ENCODE data around the gene PRR19. TPM values are rescaled to one million over a fixed set of nuclear protein-coding genes. Genes with fewer than 3 reads are reported as not detected.

PRR19 gene
- total and polyA plus RNA-seq, 4 donors = 0.27 to 0.43 (median 0.42) TPM; not detected in 1

- TF ChIP-seq SP1 (IDR thresholded peaks at IDR 0.05) = no peak
- TF ChIP-seq ZBTB33 (IDR thresholded peaks at IDR 0.05) = no peak
- TF ChIP-seq TAF1 (conservative IDR thresholded peaks at IDR 0.05) = no peak
- TF ChIP-seq HNF4G (IDR thresholded peaks at IDR 0.05) = no peak
- TF ChIP-seq ATF3 (IDR thresholded peaks at IDR 0.05) = no peak
- no peak for TF ChIP-seq MAX (IDR thresholded peaks at IDR 0.05)
- no peak for DNase-seq (ENCODE audit: low spot score)
- Histone ChIP-seq H3K27ac (ENCODE audit: low read depth in 1 of 2, low read length in 2 of 2) (no peak overlapping the region), H3K36me3 (ENCODE audit: control insufficient read depth in 4 of 4, insufficient read depth in 3 of 4, low read depth in 1 of 4, low read length in 3 of 4) (peaks cover 0 to 49% (median 6%) of the 10 kb centered on the region in 4 donors), H3K9me3 (ENCODE audit: control insufficient read depth in 4 of 4, low read length in 3 of 4) (no peaks in the 10 kb centered on the region), H3K9ac (ENCODE audit: low read depth in 1 of 2, low read length in 2 of 2) (no peak overlapping the region), H3K4me3 (ENCODE audit: low read depth in 1 of 3, low read length in 3 of 3) (no peak overlapping the region), H3K4me1 (ENCODE audit: control insufficient read depth in 4 of 4, insufficient read depth in 4 of 4, low read length in 3 of 4) (no peaks in the 10 kb centered on the region), H3K27me3 (ENCODE audit: control insufficient read depth in 4 of 4, insufficient read depth in 4 of 4, low read length in 3 of 4) (no peaks in the 10 kb centered on the region)
- WGBS = 95% methylated on average over 12 of the region's 12 CpGs
These were observed 55.4 kb downstream of the PRR19 start for GRCh38 chr19:42357290-42357689.

Small RNA genes lying within 50 kb of the gene (small RNA-seq; reads per million reads assigned to genes)
- not detected for gene MIR8077

Other genes starting within 250 kb of the PRR19 start
- gene GRIK5, start 231.9 kb upstream of the PRR19 start, total RNA-seq = under 1 TPM; 0.17 to 0.42 TPM
- under 1 TPM in 1 of 2 donors, not detected in 1; 0.09 TPM for gene GRIK5, start 231.9 kb upstream of the PRR19 start, polyA plus RNA-seq
- gene ZNF574, start 226.0 kb upstream of the PRR19 start, total RNA-seq = 1 to 10 TPM; 7.3 to 7.4 TPM
- gene ZNF574, start 226.0 kb upstream of the PRR19 start, polyA plus RNA-seq = 1 to 10 TPM; 3.3 to 5.6 TPM
- 1 to 10 TPM in 1 of 2 donors, under 1 TPM in 1; 0.75 to 1.2 TPM for gene POU2F2, start 169.7 kb upstream of the PRR19 start, total RNA-seq
- gene POU2F2, start 169.7 kb upstream of the PRR19 start, polyA plus RNA-seq = 1 to 10 TPM in 1 of 2 donors, under 1 TPM in 1; 0.86 to 1.1 TPM
- gene DEDD2, start 84.5 kb upstream of the PRR19 start, total RNA-seq = 10 to 100 TPM; 18.7 to 47.1 TPM
- gene DEDD2, start 84.5 kb upstream of the PRR19 start, polyA plus RNA-seq = 10 to 100 TPM in 1 of 2 donors, 1 to 10 TPM in 1; 9.6 to 14.0 TPM
- gene ZNF526, start 81.8 kb upstream of the PRR19 start, total RNA-seq = 1 to 10 TPM; 4.9 to 8.8 TPM
- 1 to 10 TPM; 1.7 to 2.6 TPM for gene ZNF526, start 81.8 kb upstream of the PRR19 start, polyA plus RNA-seq
- 10 to 100 TPM; 12.5 to 13.5 TPM for gene GSK3A, start 59.5 kb upstream of the PRR19 start, total RNA-seq
- 10 to 100 TPM in 1 of 2 donors, 1 to 10 TPM in 1; 5.9 to 23.1 TPM for gene GSK3A, start 59.5 kb upstream of the PRR19 start, polyA plus RNA-seq
- 10 to 100 TPM in 1 of 2 donors, 1 to 10 TPM in 1; 8.7 to 17.1 TPM for gene ERF, start 47.0 kb upstream of the PRR19 start, total RNA-seq
- 10 to 100 TPM; 10.4 to 21.0 TPM for gene ERF, start 47.0 kb upstream of the PRR19 start, polyA plus RNA-seq
- gene CIC, start 32.9 kb upstream of the PRR19 start, total RNA-seq = 10 to 100 TPM; 14.1 to 21.3 TPM
- 10 to 100 TPM in 1 of 2 donors, 1 to 10 TPM in 1; 5.6 to 20.4 TPM for gene CIC, start 32.9 kb upstream of the PRR19 start, polyA plus RNA-seq
- 10 to 100 TPM in 1 of 2 donors, 1 to 10 TPM in 1; 2.7 to 35.8 TPM for gene PAFAH1B3, start 492 bp downstream of the PRR19 start, total RNA-seq
- 1 to 10 TPM; 6.4 to 6.7 TPM for gene PAFAH1B3, start 492 bp downstream of the PRR19 start, polyA plus RNA-seq
- under 1 TPM in 1 of 2 donors, not detected in 1; 0.08 TPM for gene TMEM145, start 11.2 kb downstream of the PRR19 start, total RNA-seq
- gene TMEM145, start 11.2 kb downstream of the PRR19 start, polyA plus RNA-seq = under 1 TPM in 1 of 2 donors, not detected in 1; 0.02 TPM
- gene MEGF8, start 23.5 kb downstream of the PRR19 start, total RNA-seq = 10 to 100 TPM; 12.1 to 13.7 TPM
- gene MEGF8, start 23.5 kb downstream of the PRR19 start, polyA plus RNA-seq = 1 to 10 TPM; 1.2 to 6.7 TPM
- gene CNFN, start 88.2 kb downstream of the PRR19 start, total RNA-seq = not detected
- 1 to 10 TPM in 1 of 2 donors, under 1 TPM in 1; 0.57 to 1.2 TPM for gene CNFN, start 88.2 kb downstream of the PRR19 start, polyA plus RNA-seq
- 1 to 10 TPM; 1.5 to 4.7 TPM for gene LIPE, start 125.3 kb downstream of the PRR19 start, total RNA-seq
- gene LIPE, start 125.3 kb downstream of the PRR19 start, polyA plus RNA-seq = 1 to 10 TPM in 1 of 2 donors, under 1 TPM in 1; 0.88 to 1.5 TPM
- gene CXCL17, start 140.8 kb downstream of the PRR19 start, total RNA-seq = under 1 TPM in 1 of 2 donors, not detected in 1; 0.93 TPM
- under 1 TPM in 1 of 2 donors, not detected in 1; 0.10 TPM for gene CXCL17, start 140.8 kb downstream of the PRR19 start, polyA plus RNA-seq
- 10 to 100 TPM in 1 of 2 donors, 1 to 10 TPM in 1; 8.3 to 19.0 TPM for gene CEACAM1, start 226.3 kb downstream of the PRR19 start, total RNA-seq
- 10 to 100 TPM; 34.7 to 36.7 TPM for gene CEACAM1, start 226.3 kb downstream of the PRR19 start, polyA plus RNA-seq